Esophagus squamous epithelium (tissue), 4 donors: ENCODE data around the gene SCN2B.

Experiments
- POLR2A ChIP-seq, 4 donors: fragments of 450-650 bp; IDR thresholded peaks; one replicate each; pipeline ENCODE4 v1.6.1; 2017; ENCODE audit warnings: antibody characterized with exemption in 4 of 4, mild to moderate bottlenecking in 4 of 4, moderate library complexity in 3 of 4
- TF ChIP-seq, protein P1 (sequence below), 6 experiments: fragments of 450-650 bp in 4 of 6; fragments of 200-600 bp in 2 of 6; sonication (generic) in 2 of 6; IDR thresholded peaks; one replicate each; pipeline ENCODE4 v1.5.1; 2016 to 2019; ENCODE audit warnings: antibody characterized with exemption in 6 of 6, mild to moderate bottlenecking in 4 of 6, moderate library complexity in 4 of 6

DNA sequence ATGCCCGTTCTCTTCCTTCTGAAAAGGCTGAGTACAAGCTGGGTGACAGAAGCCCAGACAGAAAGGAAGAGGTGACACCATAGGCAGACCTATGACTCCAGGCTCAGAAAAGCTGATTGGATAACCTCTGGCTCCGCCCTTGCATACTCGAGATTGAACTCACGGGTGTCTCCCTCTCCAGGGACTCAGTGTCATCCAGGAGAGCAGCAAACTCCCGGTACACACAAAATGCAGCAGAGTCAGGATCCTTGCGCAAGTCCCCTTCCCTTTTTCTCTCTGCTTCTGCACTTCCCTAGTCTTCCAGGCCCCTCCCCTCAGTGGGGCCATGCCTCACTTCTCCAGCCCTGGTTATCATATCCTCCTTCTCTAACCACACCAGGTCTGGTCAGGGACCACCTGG, 33.6 kb downstream of the SCN2B start:
- TF ChIP-seq, protein P1, sequence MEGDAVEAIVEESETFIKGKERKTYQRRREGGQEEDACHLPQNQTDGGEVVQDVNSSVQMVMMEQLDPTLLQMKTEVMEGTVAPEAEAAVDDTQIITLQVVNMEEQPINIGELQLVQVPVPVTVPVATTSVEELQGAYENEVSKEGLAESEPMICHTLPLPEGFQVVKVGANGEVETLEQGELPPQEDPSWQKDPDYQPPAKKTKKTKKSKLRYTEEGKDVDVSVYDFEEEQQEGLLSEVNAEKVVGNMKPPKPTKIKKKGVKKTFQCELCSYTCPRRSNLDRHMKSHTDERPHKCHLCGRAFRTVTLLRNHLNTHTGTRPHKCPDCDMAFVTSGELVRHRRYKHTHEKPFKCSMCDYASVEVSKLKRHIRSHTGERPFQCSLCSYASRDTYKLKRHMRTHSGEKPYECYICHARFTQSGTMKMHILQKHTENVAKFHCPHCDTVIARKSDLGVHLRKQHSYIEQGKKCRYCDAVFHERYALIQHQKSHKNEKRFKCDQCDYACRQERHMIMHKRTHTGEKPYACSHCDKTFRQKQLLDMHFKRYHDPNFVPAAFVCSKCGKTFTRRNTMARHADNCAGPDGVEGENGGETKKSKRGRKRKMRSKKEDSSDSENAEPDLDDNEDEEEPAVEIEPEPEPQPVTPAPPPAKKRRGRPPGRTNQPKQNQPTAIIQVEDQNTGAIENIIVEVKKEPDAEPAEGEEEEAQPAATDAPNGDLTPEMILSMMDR (IDR thresholded peaks at IDR 0.05) = no peak
- no peak for TF ChIP-seq POLR2A (IDR thresholded peaks at IDR 0.05)
